ENCODE data around the gene NAT14.

NAT14 gene, protein sequence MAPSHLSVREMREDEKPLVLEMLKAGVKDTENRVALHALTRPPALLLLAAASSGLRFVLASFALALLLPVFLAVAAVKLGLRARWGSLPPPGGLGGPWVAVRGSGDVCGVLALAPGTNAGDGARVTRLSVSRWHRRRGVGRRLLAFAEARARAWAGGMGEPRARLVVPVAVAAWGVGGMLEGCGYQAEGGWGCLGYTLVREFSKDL

DNA sequence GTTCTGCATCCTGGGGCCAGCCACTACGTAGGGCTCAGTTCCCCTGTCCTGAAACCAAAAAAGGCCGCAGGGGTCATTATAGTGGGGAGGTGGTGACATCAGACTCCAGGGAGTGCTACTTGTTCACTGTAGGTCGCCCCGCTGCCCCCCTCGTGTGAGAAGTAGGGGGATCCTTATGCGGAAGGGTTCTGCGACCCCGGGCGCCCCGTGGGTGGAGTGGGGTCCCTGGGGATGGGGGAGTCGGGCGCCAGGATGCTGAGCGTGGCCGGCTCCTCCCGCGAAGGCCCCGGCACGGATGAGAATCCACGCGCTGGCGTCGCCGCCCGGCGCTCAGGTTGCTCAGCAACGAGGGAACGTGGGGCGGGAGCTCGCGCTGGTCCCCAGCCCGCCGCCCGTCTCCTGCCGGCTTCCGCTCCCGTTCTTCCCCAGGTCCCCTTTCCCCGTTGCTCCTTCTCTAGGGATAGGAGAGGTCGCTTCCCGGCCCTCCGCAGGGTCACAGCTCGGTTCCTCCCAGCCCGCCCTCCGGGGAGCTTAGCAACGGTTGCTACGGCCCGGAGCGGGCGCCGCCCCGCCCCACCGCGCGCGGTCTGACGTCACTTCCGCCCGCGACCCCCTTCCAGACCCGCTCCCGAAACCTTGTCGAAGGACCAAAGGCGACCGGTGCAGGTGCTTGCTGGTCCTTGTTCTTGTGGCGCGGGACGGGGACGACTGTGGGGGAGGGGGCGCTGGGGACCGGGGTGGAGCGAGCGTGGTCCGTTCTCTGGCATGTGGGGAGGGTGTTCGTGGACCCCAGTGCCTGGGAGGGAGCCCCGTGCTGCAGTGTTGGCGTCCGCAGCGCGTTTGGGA lies at the start of gene NAT14:
Gene NAT14 (plus strand): TSS at position 596 of the 846 bp plus-strand sequence. CDS start 521 bp downstream, outside the sequence.
- peak; percentile 96 for DNase-seq (ENCODE audit: low spot score)
- TF ChIP-seq, protein P1, sequence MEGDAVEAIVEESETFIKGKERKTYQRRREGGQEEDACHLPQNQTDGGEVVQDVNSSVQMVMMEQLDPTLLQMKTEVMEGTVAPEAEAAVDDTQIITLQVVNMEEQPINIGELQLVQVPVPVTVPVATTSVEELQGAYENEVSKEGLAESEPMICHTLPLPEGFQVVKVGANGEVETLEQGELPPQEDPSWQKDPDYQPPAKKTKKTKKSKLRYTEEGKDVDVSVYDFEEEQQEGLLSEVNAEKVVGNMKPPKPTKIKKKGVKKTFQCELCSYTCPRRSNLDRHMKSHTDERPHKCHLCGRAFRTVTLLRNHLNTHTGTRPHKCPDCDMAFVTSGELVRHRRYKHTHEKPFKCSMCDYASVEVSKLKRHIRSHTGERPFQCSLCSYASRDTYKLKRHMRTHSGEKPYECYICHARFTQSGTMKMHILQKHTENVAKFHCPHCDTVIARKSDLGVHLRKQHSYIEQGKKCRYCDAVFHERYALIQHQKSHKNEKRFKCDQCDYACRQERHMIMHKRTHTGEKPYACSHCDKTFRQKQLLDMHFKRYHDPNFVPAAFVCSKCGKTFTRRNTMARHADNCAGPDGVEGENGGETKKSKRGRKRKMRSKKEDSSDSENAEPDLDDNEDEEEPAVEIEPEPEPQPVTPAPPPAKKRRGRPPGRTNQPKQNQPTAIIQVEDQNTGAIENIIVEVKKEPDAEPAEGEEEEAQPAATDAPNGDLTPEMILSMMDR (IDR thresholded peaks at IDR 0.05; ENCODE audit: extremely low read depth, missing control alignments): no peak

DNA sequence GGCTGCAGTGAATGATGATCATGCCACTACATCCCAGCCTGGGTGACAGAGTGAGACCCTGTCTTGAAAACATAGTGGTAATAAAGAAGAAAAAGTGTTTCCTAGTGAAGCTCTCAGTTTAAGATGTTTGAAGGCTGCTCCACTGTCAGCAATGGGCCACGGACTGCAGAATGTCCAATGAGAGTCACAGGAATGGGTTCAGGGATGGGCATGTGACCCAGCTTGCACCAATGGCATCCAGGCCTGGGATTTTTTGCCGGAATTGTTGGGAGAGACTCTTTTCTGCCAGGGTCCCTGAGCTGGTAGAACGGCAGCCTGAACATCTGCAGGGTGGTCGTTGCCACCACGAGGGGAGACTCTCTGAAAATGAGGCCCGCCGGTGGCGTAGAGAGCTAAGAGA lies 48.1 kb upstream of the NAT14 start:
- no peak for DNase-seq (ENCODE audit: low spot score)
- TF ChIP-seq, protein P1 (IDR thresholded peaks at IDR 0.05; ENCODE audit: extremely low read depth, missing control alignments): no peak

DNA sequence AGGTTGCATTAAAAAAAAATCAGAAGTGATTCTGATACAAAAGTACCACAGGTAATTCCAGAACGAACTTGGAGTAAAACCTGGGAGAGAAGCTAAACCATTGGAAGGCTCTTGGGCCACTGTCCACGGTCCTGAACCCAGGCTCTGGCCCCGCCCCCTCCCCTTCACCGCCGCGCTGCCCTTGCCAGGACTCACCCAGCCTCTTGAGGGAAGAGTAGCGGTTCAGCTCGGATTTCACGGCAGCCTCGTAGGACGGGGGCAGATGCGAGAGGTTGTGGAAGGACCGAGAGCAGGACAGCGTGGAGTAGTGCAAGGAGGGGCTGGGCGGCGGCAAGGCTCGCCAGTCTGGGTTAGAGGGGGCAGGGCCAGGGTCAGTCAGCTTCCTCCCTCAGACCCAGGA lies 47.6 kb upstream of the NAT14 start:
- TF ChIP-seq, protein P1 (IDR thresholded peaks at IDR 0.05; ENCODE audit: extremely low read depth, missing control alignments): no peak
- peak; percentile 69 for DNase-seq (ENCODE audit: low spot score)

DNA sequence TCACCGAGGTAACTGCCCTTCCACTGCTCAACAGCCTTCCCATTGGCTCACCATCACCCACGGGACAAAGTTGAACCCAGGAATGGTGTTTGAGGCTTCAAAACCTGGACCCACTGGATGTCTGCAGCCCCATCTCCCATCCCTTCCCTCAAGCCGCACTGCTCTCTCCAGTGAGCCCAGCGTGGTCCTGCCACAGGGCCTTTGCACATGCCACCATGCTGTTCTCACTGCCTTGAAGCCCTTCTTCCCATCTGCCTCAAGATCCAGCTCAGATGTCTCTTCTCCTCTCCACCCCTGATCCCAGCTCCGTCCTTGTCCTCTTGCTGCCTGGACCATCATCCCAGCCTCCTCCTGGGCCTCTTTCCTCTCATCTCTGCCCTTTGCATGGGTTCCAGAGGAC lies 45.9 kb upstream of the NAT14 start:
- TF ChIP-seq, protein P1 (IDR thresholded peaks at IDR 0.05; ENCODE audit: extremely low read depth, missing control alignments): no peak
- no peak for DNase-seq (ENCODE audit: low spot score)

DNA sequence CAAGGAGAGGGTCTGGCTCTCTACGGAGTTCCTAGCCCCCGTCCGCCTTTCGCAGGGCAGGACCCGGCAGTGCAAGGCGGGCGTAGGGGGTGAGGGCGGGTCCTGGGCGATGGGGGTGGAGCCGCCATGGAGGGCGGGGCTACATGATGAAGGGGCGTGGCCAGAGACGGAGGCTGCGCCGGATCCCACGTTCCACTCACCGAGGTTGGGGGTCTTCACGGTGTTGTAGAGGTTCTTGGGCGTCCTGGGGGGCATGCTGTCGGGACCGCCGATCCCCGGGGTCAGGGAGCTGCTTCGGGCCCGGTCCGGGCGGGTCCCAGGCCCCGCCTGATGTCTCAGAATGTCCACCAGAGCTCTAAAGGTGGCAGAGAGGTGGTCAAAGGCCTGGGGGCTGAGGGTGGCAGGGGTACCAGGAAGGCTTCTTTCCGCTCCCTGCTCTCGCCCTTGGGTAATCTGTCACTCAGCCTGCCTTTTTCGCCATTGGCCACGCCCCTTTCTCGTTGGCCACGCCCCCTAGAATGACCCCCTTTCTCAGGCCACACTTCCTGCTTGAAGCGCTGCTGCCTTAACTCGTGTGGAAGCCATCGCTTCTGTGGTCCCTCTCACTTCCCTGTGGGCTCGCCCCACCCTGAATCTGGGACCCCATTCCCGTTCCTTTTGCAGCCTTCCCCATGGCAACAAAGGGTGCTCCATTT lies 44.4 kb upstream of the NAT14 start:
- TF ChIP-seq, protein P1 (IDR thresholded peaks at IDR 0.05; ENCODE audit: extremely low read depth, missing control alignments): no peak
- DNase-seq (ENCODE audit: low spot score): peak; percentile 79

DNA sequence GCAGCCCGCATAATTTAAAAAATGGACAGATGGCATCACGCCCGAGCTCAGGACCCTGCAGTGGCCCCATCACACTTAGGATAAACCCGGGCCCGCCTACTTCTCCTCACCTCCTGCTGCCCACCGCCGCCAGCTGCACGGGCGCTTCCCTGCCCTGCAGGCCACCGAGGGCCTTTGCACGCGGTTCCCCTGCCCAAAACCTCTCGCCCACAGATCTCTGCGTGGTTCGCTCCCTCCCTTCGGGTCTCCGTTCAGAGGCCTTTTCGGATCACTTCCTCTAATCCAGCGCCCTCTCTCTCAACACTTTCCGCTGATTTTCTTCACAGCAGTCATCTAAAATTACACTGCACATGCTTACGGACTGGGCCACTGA lies 43.7 kb upstream of the NAT14 start:
- TF ChIP-seq, protein P1 (IDR thresholded peaks at IDR 0.05; ENCODE audit: extremely low read depth, missing control alignments): no peak
- peak; percentile 72 for DNase-seq (ENCODE audit: low spot score)
